Urothelium cell line (cell line): ENCODE results near the gene CACNA1I.

ENCODE experiments used
- DNase-seq: peaks from one replicate; pipeline ENCODE4 v3.0.0; 2011; ENCODE audit warnings: low spot score, mixed read lengths
- FAIRE-seq: peaks from 2 replicates; lab custom pipeline; 2011; peaks lifted over from hg19 to GRCh38; lab: Jason Lieb, UNC

CACNA1I gene

DNA sequence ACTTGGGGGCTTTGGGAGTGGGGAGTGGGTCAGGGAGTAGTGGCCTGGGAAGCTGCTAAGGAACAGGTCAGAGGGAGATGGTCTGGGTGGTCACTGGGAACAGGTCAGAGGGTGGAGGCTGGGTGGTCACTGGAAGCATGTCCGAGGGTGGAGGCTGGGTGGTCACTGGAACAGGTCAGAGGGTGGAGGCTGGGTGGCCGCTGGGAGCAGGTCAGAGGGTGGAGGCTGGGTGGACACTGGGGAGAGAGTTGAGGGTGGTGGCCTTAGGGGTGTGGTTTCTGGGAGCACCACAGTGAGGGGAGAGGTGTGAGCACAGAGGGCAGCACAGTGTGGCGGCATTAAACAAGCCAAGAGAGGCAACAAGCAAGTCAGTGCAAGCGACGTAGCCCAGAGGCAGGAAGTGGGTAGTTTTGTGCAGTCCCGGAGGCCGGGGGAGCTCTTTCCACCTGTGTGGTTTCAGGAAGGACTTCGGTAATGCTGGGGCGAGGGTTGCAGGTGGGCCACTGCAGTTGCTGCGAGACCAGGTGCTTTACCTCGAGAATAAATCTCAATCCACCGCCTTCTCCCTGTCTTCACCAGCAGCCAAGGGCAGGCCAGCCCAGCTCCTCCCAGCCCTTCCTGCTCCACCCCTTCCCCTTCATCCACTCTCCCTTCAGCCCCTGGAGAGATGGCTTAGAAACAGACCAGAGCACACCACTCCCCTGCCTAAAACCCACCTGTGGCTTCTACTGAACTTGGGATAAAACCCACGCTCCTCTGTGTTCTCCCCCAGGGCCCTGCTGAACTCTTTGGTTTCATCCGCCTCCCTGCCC, 3.2 kb upstream of the CACNA1I start:
- FAIRE-seq (peak; percentile 73), DNase-seq (no peak)

DNA sequence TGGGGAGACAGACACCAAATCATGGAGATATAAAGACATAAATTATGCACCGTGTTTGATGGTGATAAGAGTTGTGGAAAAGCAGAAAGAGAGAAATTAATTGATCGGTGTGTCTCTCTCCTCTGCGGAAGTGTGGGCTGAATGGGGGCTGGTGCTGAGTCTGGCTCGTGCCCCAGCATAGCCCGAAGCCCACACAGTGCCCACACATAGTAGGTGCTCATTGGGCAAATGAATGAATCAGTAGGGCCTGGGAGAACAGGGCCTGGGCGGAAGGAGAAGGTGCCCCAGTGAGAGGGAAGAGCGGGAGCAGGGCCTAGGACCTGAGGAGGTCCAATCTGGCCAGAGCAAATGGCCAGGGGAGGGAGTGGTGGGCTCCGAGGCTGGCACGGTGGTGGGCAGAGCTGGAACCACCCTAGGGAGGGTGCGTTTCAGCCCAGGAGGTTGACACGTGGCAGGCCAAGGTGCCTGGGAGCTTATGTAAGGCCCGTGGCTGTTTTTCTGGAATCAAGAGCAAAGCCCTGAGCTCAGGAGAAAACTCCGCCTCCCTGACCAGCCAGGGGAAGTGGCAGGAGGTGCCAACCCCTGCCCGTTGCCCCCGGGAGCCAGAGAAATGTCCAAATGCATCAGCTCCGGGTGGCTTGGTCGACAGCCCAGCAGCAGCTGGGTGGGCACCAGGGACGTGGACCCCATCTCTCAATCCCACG, 2.1 kb upstream of the CACNA1I start:
- no peak for FAIRE-seq

GRCh38 chr22:39569066-39569465, 1.5 kb upstream of the CACNA1I start:
- DNase-seq (no peak), FAIRE-seq (peak; percentile 44)

More for the DNA sequence above, 2.1 kb upstream of the CACNA1I start:
- no peak for DNase-seq

GRCh38 chr22:39570226-39570625, 327 bp upstream of the CACNA1I start:
- FAIRE-seq (no peak), DNase-seq (no peak)

- FAIRE-seq (peak; percentile 40), DNase-seq (no peak)
Observed at GRCh38 chr22:39571538-39571937, 985 bp downstream of the CACNA1I start.

DNA sequence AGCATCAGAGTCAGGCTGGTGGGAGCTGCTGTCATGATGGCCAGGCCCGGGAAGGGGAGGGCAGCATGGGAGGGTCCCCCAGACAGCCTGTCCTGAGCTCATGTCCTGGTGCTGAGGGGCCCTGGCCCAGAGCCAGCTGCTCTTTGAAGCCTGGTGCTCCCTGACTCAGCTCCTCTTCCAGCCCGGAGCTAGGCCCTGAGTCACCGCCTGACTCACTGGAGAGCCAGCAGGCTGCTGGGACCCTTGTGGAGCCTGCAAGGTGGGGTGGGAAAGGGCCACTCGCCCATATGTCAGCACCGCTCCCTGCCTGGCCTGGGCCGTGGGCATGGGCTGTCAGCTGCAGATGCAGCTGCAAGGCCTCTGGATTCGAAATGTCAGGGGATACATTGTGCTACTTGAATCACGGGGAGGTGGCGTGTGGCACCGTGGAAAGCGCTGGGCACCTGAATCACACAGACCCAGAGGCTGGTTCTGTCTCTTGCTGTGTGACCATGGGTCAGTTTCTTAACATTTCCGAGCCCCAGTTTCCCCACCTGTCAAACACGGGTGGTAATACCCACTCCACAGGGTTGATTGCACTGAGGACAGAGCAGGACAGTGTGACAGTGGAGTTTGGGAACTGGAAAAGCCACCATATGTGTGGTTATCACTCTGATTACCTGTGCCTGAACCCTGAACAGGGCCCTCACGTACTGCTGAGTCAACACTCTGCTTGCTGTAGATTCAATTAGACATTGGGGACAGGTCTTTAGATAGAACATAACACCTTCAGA, 4.4 kb downstream of the CACNA1I start:
- DNase-seq = peak; percentile 97
- no peak for FAIRE-seq

GRCh38 chr22:39575552-39575825, 4.9 kb downstream of the CACNA1I start:
- FAIRE-seq (no peak), DNase-seq (no peak)

- FAIRE-seq (no peak), DNase-seq (no peak)
Observed at GRCh38 chr22:39576027-39576426, 5.5 kb downstream of the CACNA1I start.

DNA sequence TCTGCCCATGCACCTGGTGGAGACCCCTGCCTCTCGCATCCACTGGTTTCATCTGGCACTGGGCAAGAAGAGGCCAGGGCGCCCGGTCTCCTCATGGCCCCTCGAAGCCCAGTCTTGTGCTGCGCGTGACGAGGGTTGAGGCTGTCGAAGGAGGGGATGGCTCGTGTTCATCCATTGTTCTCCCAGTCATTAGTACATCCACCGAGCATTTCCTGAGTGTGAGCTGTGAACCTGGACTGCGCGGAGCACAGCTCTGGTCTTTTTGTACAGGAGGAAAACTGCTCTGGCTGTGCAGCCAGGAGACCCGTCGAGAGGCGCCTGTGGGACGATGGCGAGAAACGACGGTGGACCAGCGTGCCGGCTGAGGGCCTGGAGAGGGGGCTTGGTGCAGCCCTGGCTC, 6.8 kb downstream of the CACNA1I start:
- no peak for DNase-seq
- FAIRE-seq = no peak

GRCh38 chr22:39577900-39578299, 7.3 kb downstream of the CACNA1I start:
- no peak for DNase-seq
- no peak for FAIRE-seq

DNA sequence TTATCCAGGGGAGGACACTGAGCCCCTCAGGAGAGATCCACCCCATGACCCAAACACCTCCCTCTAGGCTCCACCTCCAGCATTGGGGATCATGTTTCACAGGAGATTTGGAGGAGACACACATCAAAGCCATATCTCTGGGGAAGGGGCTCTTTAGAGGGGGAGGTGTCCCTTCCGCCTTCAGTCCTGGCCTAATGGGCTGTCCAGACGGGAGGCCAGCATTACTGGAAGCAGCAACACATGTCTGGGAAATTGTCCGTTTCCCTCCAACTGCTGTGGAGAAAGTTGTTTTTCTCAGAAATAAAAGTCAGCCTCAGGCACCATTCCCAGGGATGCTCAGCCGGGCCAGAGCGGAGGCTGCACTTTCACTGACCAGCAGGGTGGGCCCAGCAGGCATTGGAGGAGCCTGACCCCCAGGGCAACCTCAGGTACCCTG, 9.5 kb downstream of the CACNA1I start:
- no peak for FAIRE-seq
- DNase-seq = no peak

- DNase-seq (no peak), FAIRE-seq (no peak)
Observed at GRCh38 chr22:39580795-39581194, 10.2 kb downstream of the CACNA1I start.

DNA sequence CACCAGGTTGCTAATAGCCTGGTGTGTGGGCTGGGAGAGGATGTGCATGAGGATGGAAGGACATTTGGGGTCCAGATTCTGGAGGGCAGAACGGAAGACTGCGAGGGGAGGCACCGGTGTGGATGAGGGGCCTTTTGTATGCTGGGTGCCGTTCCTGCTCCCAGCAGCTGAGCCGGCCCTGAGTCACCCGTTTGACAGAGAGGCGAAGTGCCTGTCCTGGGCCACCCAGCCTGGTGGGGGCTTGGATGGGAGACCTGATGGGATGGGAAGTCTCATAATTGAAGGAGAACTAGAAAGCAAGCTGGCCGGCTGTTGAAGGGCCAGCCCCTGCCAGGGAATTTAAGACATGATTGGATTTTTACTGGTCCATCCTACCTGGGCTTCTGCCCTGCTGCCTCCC, 10.8 kb downstream of the CACNA1I start:
- FAIRE-seq (no peak), DNase-seq (no peak)

GRCh38 chr22:39583066-39583667, 12.6 kb downstream of the CACNA1I start:
- FAIRE-seq = peak; percentile 94
- no peak for DNase-seq

GRCh38 chr22:39589875-39590274, 19.3 kb downstream of the CACNA1I start:
- DNase-seq = no peak
- FAIRE-seq = no peak

DNA sequence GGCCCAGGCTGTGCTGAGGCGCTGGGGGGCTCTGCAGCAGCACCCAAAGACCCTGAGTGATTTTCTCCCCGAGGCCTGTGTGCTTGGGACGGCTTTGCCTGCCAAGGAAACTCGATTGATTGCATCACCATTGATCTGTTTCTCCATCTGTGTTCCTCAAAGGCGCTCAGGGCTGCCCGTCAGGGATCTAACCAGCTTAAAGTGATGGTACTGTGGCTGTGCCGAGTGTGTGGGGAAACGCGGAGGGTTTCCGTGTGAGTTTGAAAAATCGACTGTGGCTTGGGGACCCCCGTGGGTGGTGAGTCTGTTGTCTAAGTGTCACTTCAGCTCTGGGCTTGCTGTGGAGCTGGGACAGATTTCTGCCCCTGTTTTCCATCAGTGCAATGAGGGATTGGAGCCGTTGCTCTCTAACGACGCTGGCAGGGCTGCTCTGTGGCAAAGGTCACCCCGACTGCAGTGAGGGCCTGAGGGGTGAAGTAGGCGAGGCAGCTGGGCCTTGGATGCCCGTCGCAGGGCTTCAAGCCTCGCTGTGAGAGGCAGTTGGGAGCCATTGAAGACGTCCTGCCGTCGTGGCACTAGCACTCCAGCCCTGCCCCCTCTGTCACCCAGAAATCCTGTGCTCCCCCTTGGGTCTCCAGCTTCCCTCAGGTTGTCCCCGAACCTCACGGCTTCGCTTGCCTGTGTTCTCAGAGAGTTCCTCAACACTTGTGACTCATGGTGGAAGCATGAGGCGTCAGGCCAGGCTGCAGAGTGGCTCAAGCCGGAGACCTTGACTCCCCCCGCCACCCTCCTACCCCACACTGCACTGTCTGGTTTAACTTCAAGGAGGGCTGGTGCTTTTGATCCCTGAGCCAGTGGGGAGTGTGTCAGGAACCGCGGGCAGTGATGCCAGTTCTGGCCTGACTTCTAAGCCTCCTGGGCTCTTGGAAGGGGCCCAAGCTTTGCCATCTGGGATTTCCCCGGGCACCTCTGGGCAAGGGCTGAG, 21.8 kb downstream of the CACNA1I start:
- DNase-seq (peak; percentile 92), FAIRE-seq (peak; percentile 98)

GRCh38 chr22:39593066-39593930, 22.7 kb downstream of the CACNA1I start:
- DNase-seq (peak; percentile 65), FAIRE-seq (peak; percentile 92)

- FAIRE-seq (no peak), DNase-seq (no peak)
Observed at GRCh38 chr22:39593931-39594285, 23.4 kb downstream of the CACNA1I start.

GRCh38 chr22:39594411-39594810, 23.9 kb downstream of the CACNA1I start:
- peak; percentile 13 for FAIRE-seq
- no peak for DNase-seq
